Caco-2 (cell line): Measurements from ENCODE around the gene GRIN1. TPM values are rescaled to one million over a fixed set of nuclear protein-coding genes. Genes with fewer than 3 reads are reported as not detected.

ENCODE experiments used
- BruUV-seq: library from RNA; stranded (reverse); fragments of 400-500 nt; replicated peaks from 2 replicates; lab custom pipeline; 2021; lab: Mats Ljungman, UMichigan
- CTCF ChIA-PET: fragments of 300-600 bp; sonication (Branson Sonifier 250); formaldehyde crosslinking; loops from one replicate; lab custom pipeline; 2022; ENCODE audit warnings: antibody characterized with exemption; lab: Charles Lee
- POLR2A ChIA-PET: fragments of 300-600 bp; sonication (Branson Sonifier 250); formaldehyde crosslinking; loops from one replicate; lab custom pipeline; 2022; ENCODE audit warnings: antibody characterized with exemption; lab: Charles Lee
- DNase-seq, 2 experiments: peaks; one replicate each; pipeline versions ENCODE4 v3.0.0 to v3.0.0-alpha.2; 2020 to 2022
- H3K27me3 ChIP-seq: replicated peaks from 2 replicates; pipeline ENCODE4 v1.6.0; 2011; ENCODE audit warnings: low read length; ENCODE audit not compliant: control insufficient read depth, insufficient read depth
- H3K36me3 ChIP-seq: 2 replicates; pipeline ENCODE4 v1.5.1; 2011; ENCODE audit warnings: low read length; ENCODE audit not compliant: control insufficient read depth, insufficient read depth
- H3K4me1 ChIP-seq: fragments of 250-450 bp; sonication (Bioruptor Pico); 2 replicates; pipeline ENCODE4 v1.5.1; 2020; ENCODE audit warnings: mild to moderate bottlenecking
- H3K4me3 ChIP-seq: 2 replicates; pipeline ENCODE4 v1.5.1; 2011; ENCODE audit warnings: low read depth, mild to moderate bottlenecking, control low read depth, low read length
- H3K9me3 ChIP-seq: fragments of 250-450 bp; sonication (Bioruptor Pico); 2 replicates; pipeline ENCODE4 v1.5.1; 2020; ENCODE audit warnings: mild to moderate bottlenecking, moderate library complexity
- H3K27ac Mint-ChIP-seq: one replicate; pipeline ENCODE4 v1.8.0; 2022; ENCODE audit warnings: mixed read lengths; ENCODE audit not compliant: unreplicated experiment
- H3K27me3 Mint-ChIP-seq: one replicate; pipeline ENCODE4 v1.8.0; 2022; ENCODE audit warnings: mixed read lengths; ENCODE audit not compliant: insufficient read depth, unreplicated experiment
- H3K36me3 Mint-ChIP-seq: one replicate; pipeline ENCODE4 v1.8.0; 2022; ENCODE audit warnings: mild to moderate bottlenecking, mixed read lengths; ENCODE audit not compliant: insufficient read depth, unreplicated experiment
- H3K4me1 Mint-ChIP-seq: one replicate; pipeline ENCODE4 v1.8.0; 2022; ENCODE audit warnings: low read depth, mixed read lengths; ENCODE audit not compliant: unreplicated experiment
- H3K4me3 Mint-ChIP-seq: one replicate; pipeline ENCODE4 v1.8.0; 2022; ENCODE audit warnings: mild to moderate bottlenecking, moderate library complexity, mixed read lengths; ENCODE audit not compliant: unreplicated experiment
- H3K9me3 Mint-ChIP-seq: one replicate; pipeline ENCODE4 v1.8.0; 2022; ENCODE audit warnings: mixed read lengths; ENCODE audit not compliant: unreplicated experiment
- CTCF ChIP-seq, 2 experiments: fragments of 200-600 bp in 1 of 2; IDR thresholded peaks; 1 replicate in 1 of 2; 2 replicates in 1 of 2; pipeline versions ENCODE4 v1.5.1 to v1.8.0; 2011 to 2022; ENCODE audit warnings: antibody characterized with exemption in 1 of 2, control low read depth in 1 of 2, inconsistent platforms in 1 of 2, low read depth in 1 of 2, low read length in 1 of 2, mild to moderate bottlenecking in 1 of 2, moderate library complexity in 1 of 2; ENCODE audit not compliant: insufficient read depth in 1 of 2, severe bottlenecking in 1 of 2, unreplicated experiment in 1 of 2
- intact Hi-C: fragments of 100-400 bp; cut with micrococcal nuclease; formaldehyde crosslinking; loops from one replicate; pipeline ENCODE4 v1.10.0; 2022; ENCODE audit not compliant: unreplicated experiment
- total RNA-seq: library from RNA; stranded (reverse); gene quantifications from 2 replicates; pipeline ENCODE4 v1.2.3, GENCODE V29; 2022

GRIN1 gene
- total RNA-seq, 1 experiment from 2014 or later: 3.7 TPM

- DNase-seq: no peak
- no peak overlapping the region for H3K27ac Mint-ChIP-seq
- no peak overlapping the region for H3K4me3 Mint-ChIP-seq
- peaks cover 13% of the 10 kb centered on the region for H3K36me3 Mint-ChIP-seq
- ChIA-PET CTCF (no interaction called here), POLR2A (no interaction called here)
- peaks cover under 1% of the 10 kb centered on the region for H3K27me3 Mint-ChIP-seq
- no peaks in the 10 kb centered on the region for H3K4me1 Mint-ChIP-seq
- intact Hi-C loops: no loop called here
- Histone ChIP-seq H3K27me3 (no peaks in the 10 kb centered on the region), H3K4me1 (no peaks in the 10 kb centered on the region), H3K4me3 (no peak overlapping the region), H3K36me3 (no peaks in the 10 kb centered on the region), H3K9me3 (no peaks in the 10 kb centered on the region)
- no TSS peak for BruUV-seq
- no peaks in the 10 kb centered on the region for H3K9me3 Mint-ChIP-seq
- TF ChIP-seq CTCF (IDR thresholded peaks at IDR 0.05; ENCODE audit: insufficient read depth in 1 of 2, low read depth in 1 of 2, low read length in 1 of 2, severe bottlenecking in 1 of 2, unreplicated experiment in 1 of 2): no peak
Observed at GRCh38 chr9:137152844-137153405, 14.0 kb downstream of the GRIN1 start.

- Mint-ChIP-seq H3K27me3 (peaks cover 8% of the 10 kb centered on the region), H3K9me3 (no peaks in the 10 kb centered on the region), H3K4me3 (no peak overlapping the region), H3K4me1 (no peaks in the 10 kb centered on the region), H3K27ac (no peak overlapping the region), H3K36me3 (no peaks in the 10 kb centered on the region)
- H3K9me3 ChIP-seq: no peaks in the 10 kb centered on the region
- TF ChIP-seq CTCF (IDR thresholded peaks at IDR 0.05; ENCODE audit: insufficient read depth in 1 of 2, low read depth in 1 of 2, low read length in 1 of 2, severe bottlenecking in 1 of 2, unreplicated experiment in 1 of 2): no peak
- ChIA-PET POLR2A (no interaction called here), CTCF (no interaction called here)
- H3K27me3 ChIP-seq: no peaks in the 10 kb centered on the region; the same call in none of the 2 replicates
- DNase-seq: no peak
- H3K4me1 ChIP-seq: no peaks in the 10 kb centered on the region
- no TSS peak for BruUV-seq
- intact Hi-C loops: no loop called here
- no peak overlapping the region for H3K4me3 ChIP-seq
- H3K36me3 ChIP-seq: no peaks in the 10 kb centered on the region
Observed at GRCh38 chr9:137156567-137157375, 17.8 kb downstream of the GRIN1 start.

- ChIA-PET CTCF (interaction anchor here (0.7 kb wide), 1 partner anchor 166 kb away, joined by 3 read pairs; no protein-coding TSS in a partner anchor), POLR2A (no interaction called here)
- Mint-ChIP-seq H3K36me3 (no peaks in the 10 kb centered on the region), H3K27me3 (peaks cover 11% of the 10 kb centered on the region), H3K4me3 (no peak overlapping the region), H3K27ac (no peak overlapping the region), H3K4me1 (no peaks in the 10 kb centered on the region), H3K9me3 (no peaks in the 10 kb centered on the region)
- H3K36me3 ChIP-seq: no peaks in the 10 kb centered on the region
- no peak overlapping the region for H3K4me3 ChIP-seq
- no peaks in the 10 kb centered on the region; the same call in none of the 2 replicates for H3K27me3 ChIP-seq
- no peaks in the 10 kb centered on the region for H3K9me3 ChIP-seq
- intact Hi-C loops: no loop called here
- no peak for TF ChIP-seq CTCF (IDR thresholded peaks at IDR 0.05; ENCODE audit: insufficient read depth in 1 of 2, low read depth in 1 of 2, low read length in 1 of 2, severe bottlenecking in 1 of 2, unreplicated experiment in 1 of 2)
- no TSS peak for BruUV-seq
- no peak for DNase-seq
- no peaks in the 10 kb centered on the region for H3K4me1 ChIP-seq
Observed at GRCh38 chr9:137157618-137158415, 18.9 kb downstream of the GRIN1 start.
